ENCODE results near the gene SFTA2. TPM values are rescaled to one million over a fixed set of nuclear protein-coding genes. Genes with fewer than 3 reads are reported as not detected.
"Not testable (repeated sequence)": the region's sequence is repeated elsewhere in the genome, so short reads cannot be mapped to it uniquely, and the experiment has no call there.

The SFTA2 gene
- total and polyA plus RNA-seq, 3 donors from 2014 or later = 0.94 TPM; not detected in 2

DNA sequence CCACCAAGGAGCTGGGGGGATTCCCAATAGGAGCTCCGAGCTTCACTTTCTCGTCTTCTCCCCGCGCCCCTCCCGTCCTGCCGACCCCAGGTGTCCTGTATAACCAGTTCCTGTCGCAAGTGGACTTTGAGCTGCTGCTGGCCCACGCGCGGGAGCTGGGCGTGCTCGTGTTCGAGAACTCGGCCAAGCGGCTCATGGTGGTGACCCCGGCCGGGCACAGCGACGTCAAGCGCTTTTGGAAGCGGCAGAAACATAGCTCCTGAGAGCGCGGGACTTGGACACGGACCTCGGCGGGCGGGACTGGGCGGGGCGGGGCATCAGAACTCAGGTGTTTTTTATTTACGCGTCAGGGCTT, 18.3 kb downstream of the SFTA2 start:
- Histone ChIP-seq H3K4me1 (peaks cover 28% of the 10 kb centered on the region), H3K36me3 (ENCODE audit: low read depth, missing control alignments) (no peaks in the 10 kb centered on the region), H3K27me3 (no peaks in the 10 kb centered on the region), H3K9me3 (no peaks in the 10 kb centered on the region), H3K4me3 (peak overlapping the region; percentile 56 to 65), H3K27ac (peak overlapping the region; percentile 92 to 93)
- intact Hi-C loops (cut with DNase I; ENCODE audit: low total_unique reads) = no loop called here
- WGBS, 2 donors = 2 to 7% methylated on average over 25 to 28 of the region's 31 CpGs
- TF ChIP-seq POLR2A (IDR thresholded peaks at IDR 0.05) = no peak
- TF ChIP-seq, protein P1, sequence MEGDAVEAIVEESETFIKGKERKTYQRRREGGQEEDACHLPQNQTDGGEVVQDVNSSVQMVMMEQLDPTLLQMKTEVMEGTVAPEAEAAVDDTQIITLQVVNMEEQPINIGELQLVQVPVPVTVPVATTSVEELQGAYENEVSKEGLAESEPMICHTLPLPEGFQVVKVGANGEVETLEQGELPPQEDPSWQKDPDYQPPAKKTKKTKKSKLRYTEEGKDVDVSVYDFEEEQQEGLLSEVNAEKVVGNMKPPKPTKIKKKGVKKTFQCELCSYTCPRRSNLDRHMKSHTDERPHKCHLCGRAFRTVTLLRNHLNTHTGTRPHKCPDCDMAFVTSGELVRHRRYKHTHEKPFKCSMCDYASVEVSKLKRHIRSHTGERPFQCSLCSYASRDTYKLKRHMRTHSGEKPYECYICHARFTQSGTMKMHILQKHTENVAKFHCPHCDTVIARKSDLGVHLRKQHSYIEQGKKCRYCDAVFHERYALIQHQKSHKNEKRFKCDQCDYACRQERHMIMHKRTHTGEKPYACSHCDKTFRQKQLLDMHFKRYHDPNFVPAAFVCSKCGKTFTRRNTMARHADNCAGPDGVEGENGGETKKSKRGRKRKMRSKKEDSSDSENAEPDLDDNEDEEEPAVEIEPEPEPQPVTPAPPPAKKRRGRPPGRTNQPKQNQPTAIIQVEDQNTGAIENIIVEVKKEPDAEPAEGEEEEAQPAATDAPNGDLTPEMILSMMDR (IDR thresholded peaks at IDR 0.05) = no peak
- no peak for DNase-seq

DNA sequence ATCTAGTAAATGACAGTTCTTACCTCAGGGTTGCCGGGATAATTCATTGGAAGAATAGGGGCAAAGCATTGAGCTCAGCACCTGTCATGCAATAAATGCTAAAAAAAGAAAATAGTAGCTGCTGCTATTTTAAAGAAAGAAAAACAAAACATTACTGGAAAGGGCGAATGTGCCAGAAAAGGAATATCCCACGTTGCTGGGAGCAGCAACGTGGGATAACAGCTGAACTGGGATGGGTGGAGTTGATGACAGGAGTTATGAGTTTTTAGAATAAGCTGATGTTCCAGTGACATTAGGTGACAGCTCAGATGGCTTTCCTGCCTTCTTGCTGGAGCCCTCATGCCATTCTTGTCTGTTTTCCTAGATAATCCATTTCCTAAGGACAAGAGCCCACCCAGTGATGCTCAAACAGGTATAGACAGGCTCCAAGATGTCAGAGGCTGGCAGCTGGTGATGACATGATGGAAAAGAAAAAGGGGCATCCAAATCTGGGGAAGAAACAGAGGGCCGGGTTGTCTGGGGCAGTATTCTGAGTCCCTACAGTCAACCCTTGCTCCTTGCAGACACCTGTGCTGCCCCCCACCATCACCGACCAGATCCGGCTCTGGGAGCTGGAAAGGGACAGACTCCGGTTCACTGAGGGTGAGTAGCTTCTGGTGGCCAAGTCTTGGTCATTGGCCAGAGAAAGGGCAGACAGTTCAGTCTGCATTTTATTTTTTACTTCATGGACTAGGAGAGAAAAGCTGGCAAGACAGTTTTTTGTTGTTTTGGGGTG, 19.0 kb downstream of the SFTA2 start:
- DNase-seq = no peak
- 63 to 72% methylated on average over 8 of the region's 8 CpGs for WGBS, 2 donors
- intact Hi-C loops (cut with DNase I; ENCODE audit: low total_unique reads) = no loop called here
- Histone ChIP-seq H3K27ac (peak overlapping the region; percentile 92 to 93), H3K9me3 (no peaks in the 10 kb centered on the region), H3K4me3 (no peak overlapping the region), H3K4me1 (peaks cover 30% of the 10 kb centered on the region), H3K27me3 (no peaks in the 10 kb centered on the region), H3K36me3 (ENCODE audit: low read depth, missing control alignments) (no peaks in the 10 kb centered on the region)
- no peak for TF ChIP-seq POLR2A (IDR thresholded peaks at IDR 0.05)
- TF ChIP-seq, protein P1 (IDR thresholded peaks at IDR 0.05) = no peak

DNA sequence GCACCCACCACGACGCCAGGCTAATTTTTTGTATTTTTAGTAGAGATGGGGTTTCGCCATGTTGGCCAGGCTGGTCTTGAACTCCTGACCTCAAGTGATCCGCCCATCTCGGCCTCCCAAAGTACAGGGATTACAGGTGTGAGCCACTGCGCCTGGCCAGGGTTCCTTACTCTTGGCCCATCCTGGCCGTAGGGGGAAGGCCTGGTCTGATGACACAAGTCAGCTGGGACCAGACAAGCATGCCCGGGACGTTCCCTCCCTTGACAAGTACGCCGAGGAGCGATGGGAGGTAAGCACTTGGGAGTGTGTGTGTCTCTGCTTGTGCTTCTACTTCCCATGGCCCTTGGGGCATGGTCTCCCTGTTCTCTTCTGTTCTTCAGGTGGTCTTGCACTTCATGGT, 21.5 kb downstream of the SFTA2 start:
- peaks cover 24% of the 10 kb centered on the region for H3K4me1 ChIP-seq
- 90 to 94% methylated on average over 9 to 12 of the region's 12 CpGs for WGBS, 2 donors
- intact Hi-C loops (cut with DNase I; ENCODE audit: low total_unique reads) = not testable (repeated sequence)

DNA sequence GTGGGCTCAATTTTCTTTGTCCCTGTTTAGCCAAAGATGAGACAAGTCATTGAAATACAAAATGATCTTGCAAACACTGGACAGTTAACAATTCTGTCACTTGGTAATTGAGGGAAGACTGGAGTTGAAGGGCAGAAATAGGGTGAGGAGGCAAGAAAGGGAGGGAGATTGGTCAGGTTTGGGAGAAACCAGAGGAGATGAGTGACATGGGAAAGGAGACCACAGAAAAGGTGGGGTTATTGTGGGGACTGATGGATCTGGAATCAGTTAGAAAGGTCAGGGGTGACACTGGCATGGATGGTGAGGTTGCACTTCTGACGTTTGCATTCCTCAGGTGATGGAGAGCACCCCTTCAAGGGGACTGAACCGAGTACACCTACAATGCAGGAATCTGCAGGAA, 23.3 kb downstream of the SFTA2 start:
- Histone ChIP-seq H3K27ac (no peak overlapping the region), H3K4me1 (peaks cover 14% of the 10 kb centered on the region), H3K9me3 (no peaks in the 10 kb centered on the region), H3K4me3 (peak overlapping the region; percentile 78 to 83), H3K27me3 (no peaks in the 10 kb centered on the region), H3K36me3 (ENCODE audit: low read depth, missing control alignments) (no peaks in the 10 kb centered on the region)
- 23 to 38% methylated on average over 2 of the region's 2 CpGs for WGBS, 2 donors
- no peak for DNase-seq
- intact Hi-C loops (cut with DNase I; ENCODE audit: low total_unique reads) = no loop called here
- no peak for TF ChIP-seq POLR2A (IDR thresholded peaks at IDR 0.05)
- TF ChIP-seq, protein P1 (IDR thresholded peaks at IDR 0.05) = no peak

More for the DNA sequence above, 21.5 kb downstream of the SFTA2 start:
- H3K27ac ChIP-seq; H3K36me3 ChIP-seq (ENCODE audit: low read depth, missing control alignments); H3K4me3 ChIP-seq; DNase-seq; H3K27me3 ChIP-seq; H3K9me3 ChIP-seq: not testable (repeated sequence)

DNA sequence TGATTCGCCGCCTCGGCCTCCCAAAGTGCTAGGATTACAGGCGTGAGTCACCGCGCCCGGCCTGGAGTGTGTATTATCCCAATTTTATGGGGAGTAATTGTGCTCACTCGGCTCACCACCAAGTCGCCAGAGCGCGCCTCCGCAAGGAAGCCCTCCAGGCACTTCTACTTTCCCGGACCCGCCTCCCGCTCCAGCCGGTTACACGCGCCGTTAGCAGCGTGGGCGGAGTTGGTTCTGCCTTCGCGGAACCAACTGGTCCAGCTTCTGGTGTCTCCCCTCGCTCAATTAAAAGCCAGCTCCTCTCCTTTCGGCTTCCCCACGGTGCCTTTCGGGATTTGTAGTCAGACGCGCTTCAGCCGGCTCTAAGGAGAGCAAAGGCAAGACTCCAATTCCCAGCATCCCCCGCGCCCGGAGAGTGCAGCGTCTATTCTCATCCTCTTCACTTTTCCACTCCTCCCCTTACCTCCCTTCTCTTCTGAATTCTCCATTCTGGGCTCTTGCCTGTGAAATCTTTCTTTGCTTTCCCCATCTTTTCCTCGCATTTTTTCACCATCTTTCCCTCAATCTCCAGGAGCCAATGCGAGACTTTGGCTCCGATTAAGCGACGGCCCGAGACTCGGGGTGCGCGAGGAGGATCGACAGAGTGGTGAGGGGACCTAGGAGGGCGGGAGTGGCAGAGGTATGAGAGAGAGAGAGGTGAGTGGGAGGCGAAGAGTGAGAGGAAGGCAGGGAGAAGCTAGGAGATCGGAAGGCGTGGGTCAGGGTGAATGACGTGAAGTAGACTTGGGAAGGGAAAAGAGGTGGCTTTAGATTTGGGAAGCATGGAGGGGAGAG, 24.0 kb downstream of the SFTA2 start, which contains the start of gene GTF2H4:
TSS of gene GTF2H4 (plus strand) at position 450 of the 834 bp plus-strand sequence.
- 0 to 1% methylated on average over 46 to 49 of the region's 49 CpGs for WGBS, 2 donors
- peak; percentile 98 for DNase-seq
- Histone ChIP-seq H3K4me1 (peaks cover 8% of the 10 kb centered on the region), H3K36me3 (ENCODE audit: low read depth, missing control alignments) (no peaks in the 10 kb centered on the region), H3K4me3 (peak within 1 kb of the TSS; percentile 78 to 83), H3K27me3 (no peaks in the 10 kb centered on the region), H3K9me3 (no peaks in the 10 kb centered on the region), H3K27ac (no peak within 1 kb of the TSS)
- intact Hi-C loops (cut with DNase I; ENCODE audit: low total_unique reads) = no loop called here
- TF ChIP-seq POLR2A (IDR thresholded peaks at IDR 0.05) = no peak
- TF ChIP-seq, protein P1 (IDR thresholded peaks at IDR 0.05) = no peak

DNA sequence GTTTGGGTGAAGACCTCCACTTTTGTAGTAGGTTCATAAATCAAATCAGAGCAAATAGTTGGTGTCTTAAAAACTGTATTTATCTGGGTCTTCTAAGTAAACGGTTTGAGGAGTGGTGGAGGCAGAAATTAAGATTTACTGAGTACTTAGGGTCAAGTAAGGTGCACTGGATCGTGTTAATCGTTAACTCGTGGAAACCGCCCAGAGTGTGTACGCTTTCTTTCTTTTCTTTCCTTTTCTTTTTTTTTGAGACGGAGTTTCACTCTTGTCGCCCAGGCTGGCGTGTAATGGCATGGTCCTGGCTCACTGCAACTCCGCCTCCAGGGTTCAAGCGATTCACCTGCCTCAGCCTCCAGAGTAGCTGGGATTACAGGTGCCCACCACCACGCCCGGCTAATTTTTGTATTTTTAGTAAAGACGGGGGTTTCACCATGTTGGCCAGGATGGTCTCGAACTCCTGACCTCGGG, 24.6 kb downstream of the SFTA2 start:
- H3K4me1 ChIP-seq; H3K27me3 ChIP-seq; H3K27ac ChIP-seq; H3K9me3 ChIP-seq; H3K36me3 ChIP-seq (ENCODE audit: low read depth, missing control alignments); intact Hi-C loops (cut with DNase I; ENCODE audit: low total_unique reads); DNase-seq: not testable (repeated sequence)
- peak overlapping the region; percentile 78 to 83 for H3K4me3 ChIP-seq
- 24 to 35% methylated on average over 12 to 16 of the region's 16 CpGs for WGBS, 2 donors
